Measurements from ENCODE around the gene OTOP2. TPM values are rescaled to one million over a fixed set of nuclear protein-coding genes. Genes with fewer than 3 reads are reported as not detected.
"Not testable (repeated sequence)": the region's sequence is repeated elsewhere in the genome, so short reads cannot be mapped to it uniquely, and the experiment has no call there.

OTOP2 gene
- total RNA-seq, 1 donor from 2014 or later: not detected

GRCh38 chr17:74907012-74907411 lies 17.1 kb upstream of the OTOP2 start:
- no peak for DNase-seq (ENCODE audit: low spot score)
- intact Hi-C loops (cut with micrococcal nuclease): no loop called here
- no peak overlapping the region for H3K4me3 Mint-ChIP-seq (ENCODE audit: low read depth)
- no peaks in the 10 kb centered on the region for H3K36me3 Mint-ChIP-seq (ENCODE audit: low read depth)
- no peaks in the 10 kb centered on the region for H3K9me3 Mint-ChIP-seq
- H3K27me3 Mint-ChIP-seq (ENCODE audit: low read depth): peaks cover 5% of the 10 kb centered on the region
- no peak overlapping the region for H3K27ac Mint-ChIP-seq
- H3K4me1 Mint-ChIP-seq (ENCODE audit: low read depth): no peaks in the 10 kb centered on the region

DNA sequence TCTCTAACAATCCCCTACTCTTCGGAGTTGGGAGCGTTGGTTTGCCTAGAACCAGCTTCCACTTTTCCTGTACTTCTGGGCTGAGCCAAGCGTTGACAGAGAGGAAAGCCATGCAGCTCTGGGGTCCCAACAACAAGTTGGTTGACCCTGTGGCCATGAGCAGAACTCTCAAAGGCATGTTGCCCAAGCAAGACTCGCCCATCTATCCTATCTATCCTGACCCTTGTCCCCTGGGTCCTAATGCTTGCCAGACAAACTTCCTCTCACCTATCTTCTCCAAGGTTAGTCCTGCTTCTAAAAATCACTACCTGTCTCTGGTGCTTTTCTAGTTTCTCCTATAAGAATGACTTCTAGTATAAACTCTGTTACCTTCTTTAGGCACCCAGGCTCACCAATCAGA lies 15.0 kb upstream of the OTOP2 start:
- H3K9me3 Mint-ChIP-seq; H3K4me1 Mint-ChIP-seq (ENCODE audit: low read depth); H3K27ac Mint-ChIP-seq; H3K4me3 Mint-ChIP-seq (ENCODE audit: low read depth); DNase-seq (ENCODE audit: low spot score); H3K36me3 Mint-ChIP-seq (ENCODE audit: low read depth); intact Hi-C loops (cut with micrococcal nuclease): not testable (repeated sequence)
- H3K27me3 Mint-ChIP-seq (ENCODE audit: low read depth): peaks cover 11% of the 10 kb centered on the region

DNA sequence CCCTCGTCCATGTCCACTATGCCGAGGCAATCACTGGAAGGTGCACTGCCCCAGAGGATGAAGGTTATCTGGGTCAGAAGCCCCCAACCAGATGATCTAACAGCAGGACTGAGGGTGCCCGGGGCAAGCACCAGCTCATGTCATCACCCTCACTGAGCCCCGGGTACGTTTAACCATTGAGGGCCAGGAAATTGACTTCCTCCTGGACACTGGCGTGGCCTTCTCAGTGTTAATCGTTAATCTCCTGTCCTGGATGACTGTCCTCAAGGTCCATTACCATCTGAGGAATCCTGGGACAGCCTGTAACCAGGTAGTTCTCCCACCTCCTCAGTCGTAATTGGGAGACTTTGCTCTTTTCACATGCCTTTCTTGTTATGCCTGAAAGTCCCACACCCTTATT lies 12.7 kb upstream of the OTOP2 start:
- DNase-seq (ENCODE audit: low spot score); H3K27me3 Mint-ChIP-seq (ENCODE audit: low read depth); H3K27ac Mint-ChIP-seq; H3K36me3 Mint-ChIP-seq (ENCODE audit: low read depth); H3K4me3 Mint-ChIP-seq (ENCODE audit: low read depth); intact Hi-C loops (cut with micrococcal nuclease); H3K9me3 Mint-ChIP-seq; H3K4me1 Mint-ChIP-seq (ENCODE audit: low read depth): not testable (repeated sequence)

DNA sequence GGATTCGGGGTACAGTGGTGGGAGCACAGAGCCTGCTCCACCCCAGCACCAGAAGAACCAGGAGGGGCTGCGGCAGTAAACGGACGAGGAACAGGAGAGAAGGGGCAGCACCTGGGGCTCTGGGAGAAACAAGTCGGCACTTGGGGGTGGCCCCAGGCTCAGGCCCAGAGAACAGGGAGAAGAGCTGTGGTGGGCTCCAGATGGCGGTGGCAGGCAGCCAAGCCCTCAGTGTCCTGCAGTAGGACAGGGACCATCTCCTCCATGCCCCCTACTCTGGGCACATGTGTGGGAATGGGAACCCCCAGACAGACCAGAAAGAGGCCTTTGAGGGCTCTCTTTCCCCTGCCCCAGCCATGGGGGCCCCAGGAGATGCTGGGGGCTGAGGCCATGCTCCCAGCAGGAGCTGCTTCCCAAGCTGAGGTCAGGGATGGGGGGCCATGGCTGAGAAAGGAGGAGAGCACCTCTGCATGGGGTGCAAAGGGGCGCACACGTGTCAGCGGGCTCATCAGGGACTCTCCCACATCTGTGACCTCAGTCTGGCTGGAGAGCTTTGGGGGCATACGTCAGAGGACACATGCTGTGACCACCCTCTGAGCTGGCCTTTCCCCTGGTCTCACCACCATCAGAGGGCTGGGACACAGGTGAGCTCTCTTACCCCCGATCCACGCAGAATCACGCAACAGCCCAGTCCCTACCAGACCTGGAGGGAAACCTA lies 7.8 kb upstream of the OTOP2 start:
- Mint-ChIP-seq H3K36me3 (ENCODE audit: low read depth) (no peaks in the 10 kb centered on the region), H3K27ac (no peak overlapping the region), H3K4me3 (ENCODE audit: low read depth) (no peak overlapping the region), H3K27me3 (ENCODE audit: low read depth) (peaks cover 15% of the 10 kb centered on the region), H3K9me3 (no peaks in the 10 kb centered on the region), H3K4me1 (ENCODE audit: low read depth) (no peaks in the 10 kb centered on the region)
- DNase-seq (ENCODE audit: low spot score): no peak
- intact Hi-C loops (cut with micrococcal nuclease): no loop called here

DNA sequence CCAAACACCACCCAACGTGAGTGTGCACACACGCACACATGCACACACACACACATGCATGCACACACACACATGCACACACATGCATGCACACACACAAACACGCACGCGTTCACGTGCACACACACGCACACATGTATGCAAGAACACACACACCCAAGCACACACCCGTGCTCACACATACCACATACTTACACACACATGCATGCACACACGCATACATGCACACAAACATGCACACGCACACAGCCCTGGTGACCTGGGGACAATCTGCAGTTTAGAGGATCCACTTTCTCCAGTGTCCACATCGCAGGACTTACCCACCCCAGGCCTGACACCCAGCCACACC lies 7.2 kb upstream of the OTOP2 start:
- Mint-ChIP-seq H3K9me3 (no peaks in the 10 kb centered on the region), H3K27me3 (ENCODE audit: low read depth) (peaks cover 16% of the 10 kb centered on the region), H3K4me1 (ENCODE audit: low read depth) (no peaks in the 10 kb centered on the region), H3K36me3 (ENCODE audit: low read depth) (no peaks in the 10 kb centered on the region), H3K4me3 (ENCODE audit: low read depth) (no peak overlapping the region), H3K27ac (no peak overlapping the region)
- DNase-seq (ENCODE audit: low spot score): no peak
- intact Hi-C loops (cut with micrococcal nuclease): no loop called here

DNA sequence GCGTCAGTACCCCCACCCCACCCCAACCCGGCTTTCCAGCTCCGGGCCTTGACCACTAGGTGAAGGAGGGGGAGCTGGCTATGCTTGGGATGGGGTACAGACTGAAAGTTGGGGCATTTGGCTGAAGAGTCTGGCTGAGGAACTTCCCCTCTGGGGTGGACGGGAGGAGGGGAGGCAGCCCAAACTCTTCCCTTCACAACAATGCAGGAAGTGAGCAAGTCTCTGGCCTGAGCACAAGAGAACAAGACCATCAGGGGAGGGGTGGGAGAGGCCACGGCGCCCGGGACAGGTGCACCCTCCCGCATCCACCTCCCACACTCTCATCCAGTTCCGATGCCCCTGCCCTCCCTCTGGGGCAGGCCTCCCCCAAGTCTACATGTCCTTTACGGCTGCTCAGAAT lies 6.6 kb upstream of the OTOP2 start:
- intact Hi-C loops (cut with micrococcal nuclease): no loop called here
- Mint-ChIP-seq H3K27me3 (ENCODE audit: low read depth) (peaks cover 18% of the 10 kb centered on the region), H3K27ac (no peak overlapping the region), H3K36me3 (ENCODE audit: low read depth) (no peaks in the 10 kb centered on the region), H3K4me1 (ENCODE audit: low read depth) (no peaks in the 10 kb centered on the region), H3K9me3 (no peaks in the 10 kb centered on the region), H3K4me3 (ENCODE audit: low read depth) (no peak overlapping the region)
- no peak for DNase-seq (ENCODE audit: low spot score)

GRCh38 chr17:74918906-74919305 lies 5.2 kb upstream of the OTOP2 start:
- H3K27ac Mint-ChIP-seq: no peak overlapping the region
- H3K27me3 Mint-ChIP-seq (ENCODE audit: low read depth): peaks cover 24% of the 10 kb centered on the region
- intact Hi-C loops (cut with micrococcal nuclease): no loop called here
- DNase-seq (ENCODE audit: low spot score): no peak
- H3K9me3 Mint-ChIP-seq: no peaks in the 10 kb centered on the region
- H3K4me3 Mint-ChIP-seq (ENCODE audit: low read depth): no peak overlapping the region
- H3K4me1 Mint-ChIP-seq (ENCODE audit: low read depth): no peaks in the 10 kb centered on the region
- no peaks in the 10 kb centered on the region for H3K36me3 Mint-ChIP-seq (ENCODE audit: low read depth)

- intact Hi-C loops (cut with micrococcal nuclease): no loop called here
- DNase-seq (ENCODE audit: low spot score): no peak
- no peaks in the 10 kb centered on the region for H3K9me3 Mint-ChIP-seq
These were observed 4.4 kb upstream of the OTOP2 start for GRCh38 chr17:74919440-74920305.

DNA sequence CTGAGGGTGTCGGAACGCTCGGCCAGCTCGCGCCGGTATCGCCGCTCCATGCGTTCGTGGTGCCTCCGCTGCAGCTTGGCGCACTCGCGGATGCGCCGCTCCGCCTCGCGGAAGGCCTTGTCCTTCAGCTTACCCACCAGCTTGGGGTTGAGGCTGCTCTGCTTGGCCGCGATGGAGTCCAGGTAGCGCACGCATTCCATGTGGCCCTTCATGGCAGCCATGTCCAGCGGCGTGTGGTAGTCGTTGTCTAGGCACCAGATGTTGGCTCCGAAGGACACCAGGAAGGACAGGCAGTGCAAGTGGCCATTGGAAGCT lies 3.8 kb upstream of the OTOP2 start:
- Mint-ChIP-seq H3K4me1 (ENCODE audit: low read depth) (no peaks in the 10 kb centered on the region), H3K9me3 (no peaks in the 10 kb centered on the region), H3K36me3 (ENCODE audit: low read depth) (no peaks in the 10 kb centered on the region), H3K4me3 (ENCODE audit: low read depth) (no peak overlapping the region), H3K27ac (no peak overlapping the region), H3K27me3 (ENCODE audit: low read depth) (peaks cover 32% of the 10 kb centered on the region)
- DNase-seq (ENCODE audit: low spot score): no peak
- intact Hi-C loops (cut with micrococcal nuclease): no loop called here

More at GRCh38 chr17:74919440-74920305, 4.4 kb upstream of the OTOP2 start:
- Mint-ChIP-seq H3K27me3 (ENCODE audit: low read depth) (peaks cover 27% of the 10 kb centered on the region), H3K27ac (no peak overlapping the region), H3K36me3 (ENCODE audit: low read depth) (no peaks in the 10 kb centered on the region), H3K4me3 (ENCODE audit: low read depth) (no peak overlapping the region), H3K4me1 (ENCODE audit: low read depth) (no peaks in the 10 kb centered on the region)

GRCh38 chr17:74920642-74921025 lies 3.4 kb upstream of the OTOP2 start:
- peaks cover 36% of the 10 kb centered on the region for H3K27me3 Mint-ChIP-seq (ENCODE audit: low read depth)
- no peaks in the 10 kb centered on the region for H3K9me3 Mint-ChIP-seq
- no peak overlapping the region for H3K27ac Mint-ChIP-seq
- H3K4me1 Mint-ChIP-seq (ENCODE audit: low read depth): no peaks in the 10 kb centered on the region
- no peaks in the 10 kb centered on the region for H3K36me3 Mint-ChIP-seq (ENCODE audit: low read depth)
- no peak overlapping the region for H3K4me3 Mint-ChIP-seq (ENCODE audit: low read depth)
- DNase-seq (ENCODE audit: low spot score): no peak
- intact Hi-C loops (cut with micrococcal nuclease): no loop called here

DNA sequence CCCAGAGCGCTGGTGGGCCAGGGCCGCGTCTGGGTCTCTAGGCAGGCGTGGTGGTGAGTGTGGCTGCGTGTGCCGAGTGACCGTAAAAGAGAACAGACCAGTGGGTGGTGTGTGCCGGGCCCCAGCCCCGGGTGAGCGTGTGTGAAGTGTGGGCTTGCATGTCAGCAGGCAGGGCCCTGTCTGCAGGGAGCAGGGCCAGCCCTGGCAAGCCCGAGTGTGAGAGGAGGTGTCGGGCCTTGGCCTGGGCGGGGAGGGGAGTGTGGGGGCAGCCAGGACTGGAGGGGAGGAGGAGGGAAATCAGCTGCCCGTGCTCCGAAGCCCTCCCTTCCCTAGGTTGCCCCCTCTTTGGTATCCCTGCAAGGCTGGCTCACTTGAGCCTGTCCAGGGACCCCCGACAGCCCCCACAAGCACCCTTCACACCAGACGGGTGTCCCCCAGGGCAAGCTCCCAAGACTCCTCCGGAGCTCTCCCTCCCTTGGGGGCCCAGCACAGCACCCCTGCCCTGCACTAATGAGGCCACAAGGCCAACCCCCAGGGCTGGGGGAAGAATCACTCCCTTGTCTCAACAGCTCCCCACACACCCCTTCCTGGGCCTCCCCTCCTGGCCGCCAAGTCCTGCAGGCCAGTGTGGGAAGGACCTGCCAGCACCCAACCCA lies 2.9 kb upstream of the OTOP2 start:
- no peaks in the 10 kb centered on the region for H3K36me3 Mint-ChIP-seq (ENCODE audit: low read depth)
- no peak overlapping the region for H3K27ac Mint-ChIP-seq
- H3K27me3 Mint-ChIP-seq (ENCODE audit: low read depth): peaks cover 41% of the 10 kb centered on the region
- no peaks in the 10 kb centered on the region for H3K9me3 Mint-ChIP-seq
- DNase-seq (ENCODE audit: low spot score): no peak
- H3K4me3 Mint-ChIP-seq (ENCODE audit: low read depth): no peak overlapping the region
- intact Hi-C loops (cut with micrococcal nuclease): no loop called here
- no peaks in the 10 kb centered on the region for H3K4me1 Mint-ChIP-seq (ENCODE audit: low read depth)

DNA sequence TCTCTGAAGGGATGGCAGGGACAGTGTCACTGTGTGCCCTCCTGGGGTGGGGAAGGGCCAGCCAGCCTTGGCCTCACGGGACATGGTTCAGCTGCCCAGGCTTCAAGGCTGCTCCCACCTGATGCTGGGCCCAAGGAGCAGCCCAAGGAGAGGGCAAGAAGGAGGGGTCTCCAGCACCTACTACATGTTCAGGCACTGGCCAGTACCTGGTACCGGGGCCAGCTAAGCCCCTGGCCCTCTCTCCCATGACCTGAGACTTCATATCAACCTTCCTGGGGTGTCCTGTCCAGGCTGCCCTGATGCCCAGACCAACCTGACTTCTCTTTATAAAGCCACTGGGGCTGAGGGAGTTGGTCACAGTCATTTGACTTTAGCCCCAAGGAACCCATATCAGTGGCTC lies 2.3 kb upstream of the OTOP2 start:
- H3K36me3 Mint-ChIP-seq (ENCODE audit: low read depth): no peaks in the 10 kb centered on the region
- no peak overlapping the region for H3K27ac Mint-ChIP-seq
- no peaks in the 10 kb centered on the region for H3K4me1 Mint-ChIP-seq (ENCODE audit: low read depth)
- H3K4me3 Mint-ChIP-seq (ENCODE audit: low read depth): no peak overlapping the region
- H3K9me3 Mint-ChIP-seq: no peaks in the 10 kb centered on the region
- intact Hi-C loops (cut with micrococcal nuclease): no loop called here
- DNase-seq (ENCODE audit: low spot score): no peak
- peaks cover 44% of the 10 kb centered on the region for H3K27me3 Mint-ChIP-seq (ENCODE audit: low read depth)

DNA sequence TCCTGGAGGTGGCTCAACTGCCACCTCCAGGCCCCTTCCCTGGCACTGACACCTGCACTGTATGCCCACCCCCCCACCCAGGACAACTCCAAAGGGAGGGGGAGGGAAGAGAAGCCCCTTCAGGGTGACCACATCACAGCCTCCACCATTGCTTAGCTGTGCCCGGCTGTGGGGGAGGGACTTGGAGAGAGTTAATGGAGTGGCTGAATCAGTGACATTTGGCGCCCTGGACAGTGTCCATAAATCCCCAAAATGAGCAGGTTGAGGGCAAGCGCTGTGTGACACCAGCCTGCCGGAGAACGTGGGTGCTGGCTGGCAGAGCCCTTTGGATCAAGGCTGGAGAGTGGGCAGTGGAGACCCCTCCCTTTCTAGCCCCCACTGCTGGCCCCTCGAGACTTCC lies 1.9 kb upstream of the OTOP2 start:
- Mint-ChIP-seq H3K27me3 (ENCODE audit: low read depth) (peaks cover 44% of the 10 kb centered on the region), H3K4me3 (ENCODE audit: low read depth) (no peak overlapping the region), H3K36me3 (ENCODE audit: low read depth) (no peaks in the 10 kb centered on the region), H3K4me1 (ENCODE audit: low read depth) (no peaks in the 10 kb centered on the region), H3K27ac (no peak overlapping the region), H3K9me3 (no peaks in the 10 kb centered on the region)
- DNase-seq (ENCODE audit: low spot score): no peak
- intact Hi-C loops (cut with micrococcal nuclease): no loop called here

All from activated T-helper 2 cell treated with anti-CD3 and anti-CD28 coated beads, Interferon-gamma antibody, Interleukin-2, Interleukin-4, amounts not matched to agents 10 μg/mL and 5 μg/mL and 100 μg/mL, durations not matched to agents 14 hours and 24 hours and 36 hours (primary cell).